Measurements from ENCODE around the gene CD46. TPM values are rescaled to one million over a fixed set of nuclear protein-coding genes. Genes with fewer than 3 reads are reported as not detected.
A peak's percentile ranks its signal among the peaks of the same experiment; 100 is the strongest.

The CD46 gene
- total RNA-seq, 1 experiment from 2014 or later = 100 TPM

DNA sequence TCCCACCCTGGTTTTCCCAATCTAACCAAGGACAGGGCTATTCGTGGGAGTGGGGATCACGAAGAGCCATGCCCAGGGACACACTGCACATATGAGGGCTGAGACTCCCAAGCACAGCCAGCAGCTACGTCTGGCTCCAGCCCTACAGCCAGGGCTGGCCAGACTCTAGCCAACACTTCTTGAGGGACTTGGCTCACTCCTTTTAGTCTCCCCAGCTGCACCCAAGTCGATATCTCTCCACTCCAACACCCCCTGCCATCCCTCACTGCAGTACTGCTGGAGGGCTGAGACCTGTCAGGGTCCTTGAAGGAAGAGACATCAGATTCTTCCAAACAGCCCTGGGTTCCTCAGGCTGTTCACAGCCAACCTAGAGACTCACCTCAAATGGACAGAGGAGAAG is 62.6 kb downstream of the CD46 start (continued):
- TF ChIP-seq, protein P1, sequence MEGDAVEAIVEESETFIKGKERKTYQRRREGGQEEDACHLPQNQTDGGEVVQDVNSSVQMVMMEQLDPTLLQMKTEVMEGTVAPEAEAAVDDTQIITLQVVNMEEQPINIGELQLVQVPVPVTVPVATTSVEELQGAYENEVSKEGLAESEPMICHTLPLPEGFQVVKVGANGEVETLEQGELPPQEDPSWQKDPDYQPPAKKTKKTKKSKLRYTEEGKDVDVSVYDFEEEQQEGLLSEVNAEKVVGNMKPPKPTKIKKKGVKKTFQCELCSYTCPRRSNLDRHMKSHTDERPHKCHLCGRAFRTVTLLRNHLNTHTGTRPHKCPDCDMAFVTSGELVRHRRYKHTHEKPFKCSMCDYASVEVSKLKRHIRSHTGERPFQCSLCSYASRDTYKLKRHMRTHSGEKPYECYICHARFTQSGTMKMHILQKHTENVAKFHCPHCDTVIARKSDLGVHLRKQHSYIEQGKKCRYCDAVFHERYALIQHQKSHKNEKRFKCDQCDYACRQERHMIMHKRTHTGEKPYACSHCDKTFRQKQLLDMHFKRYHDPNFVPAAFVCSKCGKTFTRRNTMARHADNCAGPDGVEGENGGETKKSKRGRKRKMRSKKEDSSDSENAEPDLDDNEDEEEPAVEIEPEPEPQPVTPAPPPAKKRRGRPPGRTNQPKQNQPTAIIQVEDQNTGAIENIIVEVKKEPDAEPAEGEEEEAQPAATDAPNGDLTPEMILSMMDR (IDR thresholded peaks at IDR 0.05 in 2 of 3, conservative IDR thresholded peaks at IDR 0.05 in 1 of 3; ENCODE audit: borderline replicate concordance in 1 of 3, insufficient read depth in 1 of 3, low read depth in 2 of 3, low read length in 2 of 3) = no peak
- TF ChIP-seq POLR2AphosphoS5 (IDR thresholded peaks at IDR 0.05; ENCODE audit: low read depth, low read length) (no peak), EGR1 (IDR thresholded peaks at IDR 0.05; ENCODE audit: low read depth) (no peak)
- TF ChIP-seq, protein P2, sequence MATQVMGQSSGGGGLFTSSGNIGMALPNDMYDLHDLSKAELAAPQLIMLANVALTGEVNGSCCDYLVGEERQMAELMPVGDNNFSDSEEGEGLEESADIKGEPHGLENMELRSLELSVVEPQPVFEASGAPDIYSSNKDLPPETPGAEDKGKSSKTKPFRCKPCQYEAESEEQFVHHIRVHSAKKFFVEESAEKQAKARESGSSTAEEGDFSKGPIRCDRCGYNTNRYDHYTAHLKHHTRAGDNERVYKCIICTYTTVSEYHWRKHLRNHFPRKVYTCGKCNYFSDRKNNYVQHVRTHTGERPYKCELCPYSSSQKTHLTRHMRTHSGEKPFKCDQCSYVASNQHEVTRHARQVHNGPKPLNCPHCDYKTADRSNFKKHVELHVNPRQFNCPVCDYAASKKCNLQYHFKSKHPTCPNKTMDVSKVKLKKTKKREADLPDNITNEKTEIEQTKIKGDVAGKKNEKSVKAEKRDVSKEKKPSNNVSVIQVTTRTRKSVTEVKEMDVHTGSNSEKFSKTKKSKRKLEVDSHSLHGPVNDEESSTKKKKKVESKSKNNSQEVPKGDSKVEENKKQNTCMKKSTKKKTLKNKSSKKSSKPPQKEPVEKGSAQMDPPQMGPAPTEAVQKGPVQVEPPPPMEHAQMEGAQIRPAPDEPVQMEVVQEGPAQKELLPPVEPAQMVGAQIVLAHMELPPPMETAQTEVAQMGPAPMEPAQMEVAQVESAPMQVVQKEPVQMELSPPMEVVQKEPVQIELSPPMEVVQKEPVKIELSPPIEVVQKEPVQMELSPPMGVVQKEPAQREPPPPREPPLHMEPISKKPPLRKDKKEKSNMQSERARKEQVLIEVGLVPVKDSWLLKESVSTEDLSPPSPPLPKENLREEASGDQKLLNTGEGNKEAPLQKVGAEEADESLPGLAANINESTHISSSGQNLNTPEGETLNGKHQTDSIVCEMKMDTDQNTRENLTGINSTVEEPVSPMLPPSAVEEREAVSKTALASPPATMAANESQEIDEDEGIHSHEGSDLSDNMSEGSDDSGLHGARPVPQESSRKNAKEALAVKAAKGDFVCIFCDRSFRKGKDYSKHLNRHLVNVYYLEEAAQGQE (IDR thresholded peaks at IDR 0.05; ENCODE audit: low read depth) = no peak

DNA sequence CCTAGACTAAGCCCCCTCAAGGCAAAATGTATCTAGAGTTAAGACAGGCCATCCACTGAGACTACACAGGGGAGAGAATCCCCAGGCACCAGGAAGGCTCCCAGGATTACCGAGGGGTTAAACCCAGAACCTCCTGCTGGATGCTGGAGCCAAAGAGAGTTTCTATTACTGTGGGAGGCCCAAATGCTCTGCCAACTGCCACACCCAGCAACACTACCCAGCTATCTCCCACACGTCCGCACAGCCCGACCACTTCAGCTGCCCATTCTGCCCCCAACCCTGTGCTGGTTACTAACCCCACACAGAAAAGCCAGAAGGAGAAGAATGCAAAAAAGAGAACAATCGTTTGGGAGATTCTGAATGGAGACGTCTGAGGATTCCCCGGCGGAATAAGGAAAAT is 63.6 kb downstream of the CD46 start:
- H3K9ac ChIP-seq (ENCODE audit: low read length) = no peak overlapping the region
- intact Hi-C loops (cut with micrococcal nuclease) = no loop called here
- CTCF ChIA-PET = no interaction called here

More for the DNA sequence above, 63.6 kb downstream of the CD46 start:
- DNase-seq (ENCODE audit: low read depth, low spot score) (no peak), ATAC-seq (no peak)
- Histone ChIP-seq H3K9me2 (ENCODE audit: insufficient read depth) (no peaks in the 10 kb centered on the region), H3K4me3 (replicated peaks in 1 of 2; ENCODE audit: low read depth in 1 of 2, low read length in 2 of 2) (no peak overlapping the region), H3K79me2 (ENCODE audit: insufficient read depth, low read length) (no peaks in the 10 kb centered on the region), H3K4me1 (ENCODE audit: control insufficient read depth in 1 of 2, insufficient read depth in 2 of 2, low read length in 2 of 2) (peaks cover 0 to 21% of the 10 kb centered on the region in 2 experiments; a peak in 2 of 4 replicates), H3K9me3 (ENCODE audit: control insufficient read depth in 1 of 2, insufficient read depth in 1 of 2, low read depth in 1 of 2, low read length in 2 of 2) (no peaks in the 10 kb centered on the region), H3K36me3 (ENCODE audit: control insufficient read depth in 1 of 2, insufficient read depth in 2 of 2, low read length in 2 of 2) (peaks cover 0 to 17% of the 10 kb centered on the region in 2 experiments; a peak in 3 of 4 replicates), H3K27ac (ENCODE audit: low read depth, low read length) (no peak overlapping the region), H3K4me2 (ENCODE audit: low read length) (peak overlapping the region; percentile 32; the same call in 1 of the 2 replicates), H3K27me3 (ENCODE audit: insufficient read depth, low read length) (no peaks in the 10 kb centered on the region), H4K20me1 (ENCODE audit: insufficient read depth) (no peaks in the 10 kb centered on the region), H2AFZ (ENCODE audit: low read depth, low read length, poor library complexity, severe bottlenecking) (no peak overlapping the region)
- ChIA-PET POLR2A (no interaction called here), RAD21 (ENCODE audit: low non-redundant PET in 1 of 2, low total read pairs in 2 of 2, uncharacterized antibody in 2 of 2, unreplicated experiment in 2 of 2) (no interaction called here)
- BruUV-seq (replicated peaks) = no TSS peak
- TF ChIP-seq EGR1 (IDR thresholded peaks at IDR 0.05; ENCODE audit: low read depth) (no peak), ZFX (IDR thresholded peaks at IDR 0.05) (no peak)
- TF ChIP-seq, protein P2 (IDR thresholded peaks at IDR 0.05; ENCODE audit: low read depth) = no peak
- TF ChIP-seq, protein P3, sequence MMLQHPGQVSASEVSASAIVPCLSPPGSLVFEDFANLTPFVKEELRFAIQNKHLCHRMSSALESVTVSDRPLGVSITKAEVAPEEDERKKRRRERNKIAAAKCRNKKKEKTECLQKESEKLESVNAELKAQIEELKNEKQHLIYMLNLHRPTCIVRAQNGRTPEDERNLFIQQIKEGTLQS (IDR thresholded peaks at IDR 0.05) = no peak

Measured in HCT116 (cell line).